Measurements from ENCODE around the gene GRPEL2. TPM values are rescaled to one million over a fixed set of nuclear protein-coding genes. Genes with fewer than 3 reads are reported as not detected.

GRPEL2 gene
- total and polyA plus RNA-seq, 2 donors (not counting 3 experiments of a cell fraction or from before 2014, with no cell fraction given): 7.6 to 32.5 TPM

DNA sequence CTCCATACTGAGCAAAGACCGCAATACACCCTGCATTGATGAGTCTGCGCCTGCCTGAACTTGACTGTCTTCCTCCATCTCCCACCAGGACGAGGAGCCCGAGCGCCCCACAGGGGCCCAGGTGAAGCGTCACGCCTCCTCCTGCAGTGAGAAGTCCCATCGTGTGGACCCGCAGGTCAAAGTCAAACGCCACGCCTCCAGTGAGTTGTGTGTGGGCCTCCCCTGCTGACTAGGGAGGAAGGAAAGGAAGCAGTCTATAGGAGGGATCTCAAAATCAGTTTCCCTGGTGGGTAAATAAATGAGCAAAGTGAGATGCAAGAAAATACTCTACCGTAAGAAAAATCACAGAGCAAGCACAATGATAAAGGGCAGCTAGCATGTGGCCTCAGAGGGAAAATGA, 22.8 kb upstream of the GRPEL2 start:
- TF ChIP-seq EZH2 (IDR thresholded peaks at IDR 0.05; ENCODE audit: borderline replicate concordance, low read depth, low read length, severe bottlenecking): no peak
- no peak for TF ChIP-seq JUN (IDR thresholded peaks at IDR 0.05; ENCODE audit: borderline replicate concordance, insufficient read depth, insufficient read length, low read depth)
- TF ChIP-seq, protein P1, sequence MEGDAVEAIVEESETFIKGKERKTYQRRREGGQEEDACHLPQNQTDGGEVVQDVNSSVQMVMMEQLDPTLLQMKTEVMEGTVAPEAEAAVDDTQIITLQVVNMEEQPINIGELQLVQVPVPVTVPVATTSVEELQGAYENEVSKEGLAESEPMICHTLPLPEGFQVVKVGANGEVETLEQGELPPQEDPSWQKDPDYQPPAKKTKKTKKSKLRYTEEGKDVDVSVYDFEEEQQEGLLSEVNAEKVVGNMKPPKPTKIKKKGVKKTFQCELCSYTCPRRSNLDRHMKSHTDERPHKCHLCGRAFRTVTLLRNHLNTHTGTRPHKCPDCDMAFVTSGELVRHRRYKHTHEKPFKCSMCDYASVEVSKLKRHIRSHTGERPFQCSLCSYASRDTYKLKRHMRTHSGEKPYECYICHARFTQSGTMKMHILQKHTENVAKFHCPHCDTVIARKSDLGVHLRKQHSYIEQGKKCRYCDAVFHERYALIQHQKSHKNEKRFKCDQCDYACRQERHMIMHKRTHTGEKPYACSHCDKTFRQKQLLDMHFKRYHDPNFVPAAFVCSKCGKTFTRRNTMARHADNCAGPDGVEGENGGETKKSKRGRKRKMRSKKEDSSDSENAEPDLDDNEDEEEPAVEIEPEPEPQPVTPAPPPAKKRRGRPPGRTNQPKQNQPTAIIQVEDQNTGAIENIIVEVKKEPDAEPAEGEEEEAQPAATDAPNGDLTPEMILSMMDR (IDR thresholded peaks at IDR 0.05; ENCODE audit: extremely low read depth in 1 of 2, insufficient read depth in 1 of 2, low read depth in 1 of 2, low read length in 2 of 2): no peak
- no peak for TF ChIP-seq POLR2AphosphoS5 (IDR thresholded peaks at IDR 0.05; ENCODE audit: insufficient read depth, low read depth, low read length)
- no peak for TF ChIP-seq POLR2A (IDR thresholded peaks at IDR 0.05; ENCODE audit: low read depth, low read length)
- TF ChIP-seq MYC (IDR thresholded peaks at IDR 0.05; ENCODE audit: low read depth, low read length): no peak
- no peak for TF ChIP-seq GATA2 (IDR thresholded peaks at IDR 0.05; ENCODE audit: insufficient read depth, insufficient read length, low read depth, low read length)
- Histone ChIP-seq H3K79me2 (ENCODE audit: control insufficient read depth, insufficient read depth, low read length) (no peaks in the 10 kb centered on the region), H3K4me2 (ENCODE audit: insufficient read depth, low read length) (no peak overlapping the region), H3K9me3 (replicated peaks; ENCODE audit: control insufficient read depth, insufficient read depth, low read length) (no peaks in the 10 kb centered on the region), H3K9ac (replicated peaks; ENCODE audit: extremely low read depth, insufficient read depth, low read length) (no peak overlapping the region), H3K36me3 (ENCODE audit: control insufficient read depth in 2 of 2, extremely low read depth in 1 of 2, insufficient read depth in 2 of 2, low read length in 2 of 2) (peaks cover 0 to 5% of the 10 kb centered on the region in 2 experiments), H2AFZ (ENCODE audit: low read depth, low read length) (no peak overlapping the region), H3K27me3 (ENCODE audit: control insufficient read depth in 2 of 2, insufficient read depth in 2 of 2, low read length in 2 of 2) (no peaks in the 10 kb centered on the region), H3K9me1 (replicated peaks; ENCODE audit: control insufficient read depth, extremely low read depth, insufficient read depth, low read length) (no peaks in the 10 kb centered on the region), H3K4me1 (ENCODE audit: control insufficient read depth, extremely low read depth, insufficient read depth, low read length) (peaks cover 54% of the 10 kb centered on the region), H4K20me1 (replicated peaks; ENCODE audit: control insufficient read depth, extremely low read depth, insufficient read depth, low read length) (no peaks in the 10 kb centered on the region), H3K4me3 (replicated peaks in 1 of 3; ENCODE audit: insufficient read depth in 1 of 3, low read depth in 1 of 3, low read length in 3 of 3) (no peak overlapping the region), H3K27ac (ENCODE audit: insufficient read depth, low read depth, low read length) (peak overlapping the region; percentile 58)
- ChIA-PET CTCF (interaction anchor here (0.9 to 1.9 kb wide), 5 partner anchors 11 to 57 kb away, joined by 4 to 9 read pairs (median 6); partner anchors contain the start of gene PCYOX1L), POLR2A (interaction anchor here (0.8 kb wide), 1 partner anchor 11 kb away, joined by 3 read pairs; no protein-coding TSS in a partner anchor)
- FAIRE-seq (no peak), DNase-seq (ENCODE audit: low read depth, low spot score) (no peak)
- no TSS peak for BruUV-seq (replicated peaks)
- dilution Hi-C loops (cut with MboI; ENCODE audit: extremely low pct_ligation_motif_present, low sequenced_read_pairs): no loop called here
- intact Hi-C loops (cut with micrococcal nuclease): loop anchor here (5.0 kb wide), 1 partner anchor 35 kb away; the partner anchor contains the start of gene PCYOX1L
